HG03025 (cell line): ENCODE results near the gene CPED1.
"Not testable (repeated sequence)": the region's sequence is repeated elsewhere in the genome, so short reads cannot be mapped to it uniquely, and the experiment has no call there.

ENCODE experiments used
- ATAC-seq: cut with Tn5 transposase; IDR thresholded peaks from one replicate; pipeline ENCODE4 v1.9.1; 2021; ENCODE audit warnings: mild to moderate bottlenecking, moderate library complexity; ENCODE audit not compliant: unreplicated experiment, low FRiP score

CPED1 gene

GRCh38 chr7:121202834-121203233, 214.3 kb downstream of the CPED1 start:
- ATAC-seq, result no peak

- ATAC-seq, result no peak
Measured at GRCh38 chr7:121204537-121204936, 216.0 kb downstream of the CPED1 start.

- ATAC-seq, result no peak
Measured at GRCh38 chr7:121205777-121206176, 217.3 kb downstream of the CPED1 start.

GRCh38 chr7:121211253-121211652, 222.7 kb downstream of the CPED1 start:
- ATAC-seq, result no peak

- no peak for ATAC-seq
Measured at GRCh38 chr7:121212036-121212435, 223.5 kb downstream of the CPED1 start.

DNA sequence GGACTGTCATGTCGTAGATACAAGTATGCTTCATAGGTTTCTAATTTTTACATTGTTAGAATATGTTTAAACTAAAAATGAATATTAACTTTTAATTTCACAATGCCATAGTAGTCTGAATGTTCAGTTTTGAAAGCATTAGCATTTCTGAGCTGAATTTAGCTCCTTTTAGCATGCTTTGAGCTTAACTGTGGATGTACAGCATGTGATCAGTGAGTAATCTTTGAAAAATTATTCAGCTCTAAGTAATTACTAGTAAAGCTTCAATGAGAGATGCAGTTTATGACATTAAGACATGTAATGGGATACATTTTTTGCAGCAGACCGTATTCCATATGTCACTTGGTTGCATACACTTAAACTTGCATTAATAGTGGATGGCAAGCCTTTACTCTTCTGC, 226.1 kb downstream of the CPED1 start:
- ATAC-seq, result no peak

GRCh38 chr7:121219026-121219425, 230.5 kb downstream of the CPED1 start:
- no peak for ATAC-seq

- not testable (repeated sequence) for ATAC-seq
Measured at GRCh38 chr7:121221108-121221507, 232.6 kb downstream of the CPED1 start.

DNA sequence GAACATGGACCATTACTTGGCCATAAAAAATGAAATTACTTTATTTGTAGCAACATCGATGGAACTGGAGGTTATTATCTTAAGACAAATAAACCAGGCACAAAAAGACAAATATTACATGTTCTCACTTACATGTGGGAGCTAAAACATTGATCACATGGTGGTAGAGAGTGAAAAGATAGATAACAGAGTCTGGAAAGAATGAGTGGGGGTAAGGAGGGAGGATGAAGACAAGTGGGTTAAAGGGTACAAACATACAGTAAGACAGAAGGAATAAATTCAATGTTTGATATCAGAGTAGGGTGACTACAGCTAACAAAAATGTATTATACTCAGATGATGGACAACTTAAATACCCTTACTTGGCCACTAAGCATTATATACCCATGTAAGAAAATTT, 240.3 kb downstream of the CPED1 start:
- no peak for ATAC-seq

GRCh38 chr7:121235201-121235600, 246.7 kb downstream of the CPED1 start:
- ATAC-seq, result no peak

GRCh38 chr7:121237601-121238000, 249.1 kb downstream of the CPED1 start:
- no peak for ATAC-seq

GRCh38 chr7:121244120-121244870, 255.8 kb downstream of the CPED1 start:
- ATAC-seq, result no peak

DNA sequence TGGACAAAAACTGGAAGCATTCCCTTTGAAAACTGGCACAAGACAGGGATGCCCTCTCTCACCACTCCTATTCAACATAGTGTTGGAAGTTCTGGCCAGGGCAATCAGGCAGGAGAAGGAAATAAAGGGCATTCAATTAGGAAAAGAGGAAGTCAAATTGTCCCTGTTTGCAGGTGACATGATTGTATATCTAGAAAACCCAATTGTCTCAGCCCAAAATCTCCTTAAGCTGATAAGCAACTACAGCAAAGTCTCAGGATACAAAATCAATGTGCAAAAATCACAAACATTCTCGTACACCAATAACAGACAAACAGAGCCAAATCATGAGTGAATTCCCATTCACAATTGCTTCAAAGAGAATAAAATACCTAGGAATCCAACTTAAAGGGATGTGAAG, 262.9 kb downstream of the CPED1 start:
- not testable (repeated sequence) for ATAC-seq

GRCh38 chr7:121252523-121253235, 264.2 kb downstream of the CPED1 start:
- ATAC-seq, result not testable (repeated sequence)

DNA sequence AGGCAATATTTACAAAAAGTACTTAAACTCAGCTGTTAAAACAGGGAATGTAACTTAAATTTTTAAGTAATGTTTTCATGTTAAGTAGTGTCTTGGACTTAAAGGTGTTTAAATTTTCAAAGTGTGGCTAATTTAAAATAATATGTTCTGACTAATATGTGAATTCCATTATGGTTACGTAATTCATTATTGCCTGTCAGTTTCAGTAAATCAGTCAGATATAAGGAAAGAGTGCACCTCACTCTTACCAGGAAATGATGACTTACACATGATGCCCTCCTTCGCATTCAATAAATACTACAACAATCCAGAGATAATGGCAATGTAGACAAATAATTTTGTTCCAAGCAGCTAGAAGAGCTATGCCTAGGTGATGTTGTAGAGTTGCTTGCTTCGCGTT, 271.3 kb downstream of the CPED1 start:
- no peak for ATAC-seq

DNA sequence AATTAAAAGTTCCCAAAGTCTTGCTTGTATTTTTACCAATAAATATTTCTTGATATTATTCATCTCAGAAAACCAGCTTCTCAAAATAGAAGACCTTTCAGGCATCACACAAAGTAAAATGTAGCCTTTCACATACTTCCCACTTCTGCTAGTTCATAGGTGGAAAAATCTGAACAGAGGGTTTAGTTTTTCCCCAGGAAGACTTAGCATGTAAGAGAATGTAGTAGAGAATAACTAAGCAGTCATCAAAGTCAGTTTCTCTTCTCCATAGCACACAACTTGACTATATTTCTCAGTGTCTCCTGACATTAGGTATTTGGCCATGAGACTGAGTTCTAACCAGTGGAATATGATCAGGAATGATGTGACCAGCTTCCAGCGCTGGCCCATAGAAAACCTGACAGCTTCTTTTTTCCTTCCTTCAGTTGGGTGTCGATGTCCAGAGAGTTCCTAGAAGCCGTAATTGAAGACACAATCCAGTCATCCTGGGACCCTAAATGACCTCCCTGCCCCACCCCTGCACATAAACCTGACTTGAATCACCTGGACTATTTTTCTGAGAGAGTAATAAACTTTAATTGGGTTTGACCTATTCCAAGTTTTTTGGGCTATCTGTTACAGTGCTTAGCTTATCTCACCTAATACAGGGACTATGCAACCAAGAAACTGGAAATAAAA, 272.8 kb downstream of the CPED1 start:
- ATAC-seq, result no peak

GRCh38 chr7:121262221-121262620, 273.7 kb downstream of the CPED1 start:
- no peak for ATAC-seq

DNA sequence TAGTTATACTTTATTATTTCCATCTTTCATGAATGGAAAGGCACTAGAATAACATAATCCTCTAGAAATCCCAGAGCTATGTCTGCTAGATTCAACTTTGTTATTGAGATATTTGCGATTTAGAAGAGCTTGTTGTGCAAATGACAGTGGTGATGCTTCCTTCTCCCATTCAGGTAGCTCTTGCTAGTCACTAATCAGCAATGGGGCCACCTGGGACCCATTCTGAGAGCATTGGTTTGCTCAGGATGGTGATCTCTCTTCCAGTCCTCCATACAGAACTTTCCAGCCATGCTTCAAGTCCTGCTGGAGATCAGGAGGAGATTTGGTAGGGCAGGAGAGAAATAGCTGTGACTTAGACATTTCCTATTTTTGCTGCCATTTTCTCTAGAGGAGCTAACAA, 274.5 kb downstream of the CPED1 start:
- ATAC-seq, result no peak

- ATAC-seq, result no peak
Measured at GRCh38 chr7:121266307-121266894, 277.9 kb downstream of the CPED1 start.

DNA sequence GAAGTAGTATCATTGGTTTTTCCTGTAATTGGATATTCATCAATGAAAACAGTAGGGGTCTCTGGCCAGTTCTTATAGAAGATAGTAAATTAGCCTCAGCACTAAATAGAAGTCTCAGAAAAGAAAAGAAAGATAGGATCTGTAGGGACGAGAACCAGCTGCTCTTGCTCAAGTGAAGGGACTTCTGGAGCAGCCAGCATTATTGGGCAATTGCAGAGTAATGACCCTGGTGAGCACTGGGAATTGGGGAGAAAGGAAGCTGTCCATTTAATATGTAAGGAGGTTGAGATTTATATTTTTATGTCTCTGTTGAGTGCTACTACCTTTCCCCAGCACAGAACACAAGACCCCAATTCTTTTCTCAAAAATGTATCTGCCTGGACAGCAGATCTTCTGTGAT, 279.1 kb downstream of the CPED1 start:
- no peak for ATAC-seq

DNA sequence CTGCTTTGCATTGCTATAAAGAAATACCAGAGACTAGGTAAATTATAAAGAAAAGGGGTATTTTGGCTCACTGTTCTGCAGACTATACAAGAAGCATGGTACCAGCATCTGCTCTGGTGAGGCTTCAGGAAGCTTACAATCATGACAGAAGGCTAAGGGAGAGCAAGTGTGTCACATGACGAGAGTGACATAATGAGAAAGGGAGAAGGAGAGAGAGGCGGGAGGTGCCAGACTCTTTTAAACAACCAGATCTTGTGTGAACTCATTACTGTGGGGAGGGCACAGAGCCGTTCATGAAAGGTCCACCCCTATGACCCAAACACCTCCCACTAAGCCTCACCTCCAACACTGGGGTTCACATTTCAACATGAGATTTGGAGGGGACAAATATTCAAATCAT, 281.3 kb downstream of the CPED1 start:
- ATAC-seq, result no peak
